Measurements from ENCODE around the gene PTPRM.

PTPRM gene

GRCh38 chr18:7619676-7620075, 52.6 kb downstream of the PTPRM start:
- no peak overlapping the region for H3K4me3 ChIP-seq (ENCODE audit: low read depth, low read length)

GRCh38 chr18:7622721-7623120, 55.6 kb downstream of the PTPRM start:
- no peak overlapping the region for H3K4me3 ChIP-seq (ENCODE audit: low read depth, low read length)
- DNase-seq (ENCODE audit: low read depth): no peak

More at GRCh38 chr18:7619676-7620075, 52.6 kb downstream of the PTPRM start:
- DNase-seq (ENCODE audit: low read depth): no peak

DNA sequence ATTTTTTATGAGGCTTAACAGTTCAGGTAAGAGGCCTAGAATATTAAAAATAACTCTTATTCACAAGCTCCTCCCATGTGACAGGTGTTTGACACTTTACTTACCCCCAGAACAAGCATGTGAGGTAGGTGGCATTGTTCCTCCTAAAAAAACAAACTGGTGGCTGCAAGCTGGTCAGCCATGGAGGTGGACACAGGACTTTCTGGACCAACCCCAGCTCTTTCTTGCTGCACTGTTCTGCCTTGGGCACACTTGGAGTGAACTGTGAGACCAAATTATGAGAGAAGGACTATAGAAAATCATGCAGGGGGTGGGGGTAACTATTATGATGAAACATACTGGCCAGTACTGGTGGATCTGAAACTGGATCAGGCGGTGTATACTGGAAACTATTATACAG, 56.6 kb downstream of the PTPRM start:
- H3K4me3 ChIP-seq (ENCODE audit: low read depth, low read length): no peak overlapping the region
- no peak for DNase-seq (ENCODE audit: low read depth)

- DNase-seq (ENCODE audit: low read depth): no peak
- no peak overlapping the region for H3K4me3 ChIP-seq (ENCODE audit: low read depth, low read length)
Observed at GRCh38 chr18:7624697-7625096, 57.6 kb downstream of the PTPRM start.

GRCh38 chr18:7626175-7626921, 59.2 kb downstream of the PTPRM start:
- H3K4me3 ChIP-seq (ENCODE audit: low read depth, low read length): no peak overlapping the region
- DNase-seq (ENCODE audit: low read depth): no peak

GRCh38 chr18:7626922-7627440, 59.9 kb downstream of the PTPRM start:
- H3K4me3 ChIP-seq (ENCODE audit: low read depth, low read length): no peak overlapping the region
- peak; percentile 29 for DNase-seq (ENCODE audit: low read depth)

- no peak for DNase-seq (ENCODE audit: low read depth)
- H3K4me3 ChIP-seq (ENCODE audit: low read depth, low read length): no peak overlapping the region
Observed at GRCh38 chr18:7629416-7629815, 62.3 kb downstream of the PTPRM start.

GRCh38 chr18:7630731-7631442, 63.8 kb downstream of the PTPRM start:
- H3K4me3 ChIP-seq (ENCODE audit: low read depth, low read length): no peak overlapping the region
- no peak for DNase-seq (ENCODE audit: low read depth)

DNA sequence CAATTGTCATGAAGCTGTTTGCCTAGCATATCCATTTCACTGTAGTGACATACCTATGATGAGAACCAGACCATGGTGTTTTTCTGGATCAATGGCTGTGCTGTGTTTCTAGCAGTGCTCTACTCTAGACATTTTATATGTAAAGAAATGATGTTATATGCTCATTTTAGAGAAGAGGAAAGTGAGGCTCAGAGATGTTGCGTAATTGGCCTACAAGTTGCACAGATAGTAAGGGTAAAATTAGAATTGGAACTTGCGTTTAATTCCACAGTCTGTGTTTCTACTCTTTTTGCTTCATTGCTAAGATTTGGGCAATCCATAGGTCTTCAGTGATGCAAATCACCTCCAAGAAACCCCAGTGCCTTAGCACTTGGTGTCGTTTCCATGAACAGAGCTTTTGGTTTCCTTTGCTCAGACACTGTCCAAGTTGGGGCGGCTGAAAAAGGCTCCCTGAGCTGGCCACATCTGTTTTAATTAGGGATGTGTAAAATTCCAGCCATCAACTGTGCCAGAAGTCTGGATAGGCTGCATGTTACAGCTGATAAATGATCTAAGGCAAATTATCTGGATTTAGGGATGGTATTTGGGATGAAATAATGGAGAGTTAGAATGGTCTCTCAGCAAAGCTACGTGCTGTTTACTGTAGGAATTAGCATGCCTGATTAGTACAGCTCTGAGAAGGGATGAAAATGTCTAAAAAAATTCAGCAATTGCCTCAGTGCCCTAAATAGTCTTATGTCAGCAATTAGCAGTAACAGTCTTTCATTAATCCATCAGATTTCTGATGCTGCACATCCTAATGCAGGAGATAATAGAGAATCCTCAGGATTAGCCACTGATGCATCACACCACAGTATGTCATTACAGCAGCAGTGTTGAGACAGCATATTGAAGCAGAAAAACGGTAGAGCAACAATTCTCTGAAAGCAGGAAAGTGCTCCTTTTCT, 65.3 kb downstream of the PTPRM start:
- H3K4me3 ChIP-seq (ENCODE audit: low read depth, low read length): no peak overlapping the region
- no peak for DNase-seq (ENCODE audit: low read depth)

- no peak overlapping the region for H3K4me3 ChIP-seq (ENCODE audit: low read depth, low read length)
- no peak for DNase-seq (ENCODE audit: low read depth)
Observed at GRCh38 chr18:7633171-7633570, 66.1 kb downstream of the PTPRM start.

- no peak for DNase-seq (ENCODE audit: low read depth)
- no peak overlapping the region for H3K4me3 ChIP-seq (ENCODE audit: low read depth, low read length)
Observed at GRCh38 chr18:7635948-7636347, 68.8 kb downstream of the PTPRM start.

DNA sequence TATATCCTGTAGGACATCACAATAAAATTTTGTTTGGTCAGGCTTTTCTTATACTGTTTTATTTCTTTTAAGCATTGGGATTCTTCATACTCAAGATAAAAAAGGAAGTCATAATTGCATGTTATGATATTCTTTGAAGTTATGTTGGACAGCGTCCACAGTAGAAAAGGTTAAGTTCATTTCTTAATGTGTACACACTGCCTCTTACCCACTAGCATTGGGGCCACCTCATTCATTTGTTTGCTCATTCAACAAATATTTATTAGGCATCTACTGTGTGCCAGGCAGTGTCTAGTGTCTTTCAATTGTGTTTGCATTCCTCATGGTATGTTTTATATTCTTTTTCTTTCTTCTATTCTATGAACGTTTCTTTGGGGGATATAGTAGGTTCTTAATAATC, 70.2 kb downstream of the PTPRM start:
- DNase-seq (ENCODE audit: low read depth): no peak
- no peak overlapping the region for H3K4me3 ChIP-seq (ENCODE audit: low read depth, low read length)

DNA sequence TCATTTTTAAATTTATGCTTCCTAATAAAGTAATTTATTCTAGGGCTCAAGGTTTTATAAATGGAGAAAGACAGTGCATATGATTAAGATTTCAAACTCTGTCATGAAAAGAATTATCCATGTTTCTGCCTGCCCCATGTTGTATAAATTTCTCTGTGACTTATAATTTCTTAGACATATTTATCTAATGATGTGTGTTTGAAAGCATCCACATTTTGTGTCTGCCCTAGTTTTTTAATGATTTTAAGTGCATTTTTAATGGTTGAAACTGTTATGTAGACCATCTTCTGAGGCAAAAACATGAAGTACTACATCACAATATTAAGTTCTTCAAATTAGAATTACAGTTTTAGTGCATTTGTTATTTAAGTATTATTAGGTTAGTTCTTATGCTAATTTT, 71.2 kb downstream of the PTPRM start:
- no peak for DNase-seq (ENCODE audit: low read depth)
- no peak overlapping the region for H3K4me3 ChIP-seq (ENCODE audit: low read depth, low read length)

- DNase-seq (ENCODE audit: low read depth): no peak
Observed at GRCh38 chr18:7641813-7642212, 74.7 kb downstream of the PTPRM start.

DNA sequence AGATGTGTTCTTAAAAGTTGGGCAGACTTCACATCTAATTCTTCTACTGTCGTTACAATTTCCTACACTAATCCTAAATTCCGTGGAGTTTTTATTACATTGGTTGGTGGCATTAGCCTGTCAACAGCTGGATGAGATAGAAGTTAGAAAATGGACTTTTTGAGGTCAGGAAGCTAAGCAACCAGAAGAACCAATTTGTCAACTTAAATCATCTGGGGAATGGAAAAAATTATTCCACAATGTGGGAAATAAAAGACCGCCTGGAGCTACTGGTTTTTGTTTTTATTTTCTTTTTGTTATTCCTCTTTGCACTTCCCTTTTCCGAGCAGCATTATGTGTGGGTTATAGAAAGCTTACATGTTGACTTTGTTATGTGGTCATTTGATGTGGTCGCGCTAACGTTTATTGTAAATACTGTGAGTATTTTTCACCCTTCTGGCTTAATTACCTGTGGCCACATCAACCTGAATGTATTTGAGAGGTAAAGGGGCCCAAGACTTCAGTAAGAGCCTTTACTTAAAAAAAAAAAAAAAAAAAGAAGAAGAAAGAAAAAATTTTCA, 75.3 kb downstream of the PTPRM start:
- DNase-seq (ENCODE audit: low read depth): no peak
- no peak overlapping the region for H3K4me3 ChIP-seq (ENCODE audit: low read depth, low read length)

More at GRCh38 chr18:7641813-7642212, 74.7 kb downstream of the PTPRM start:
- H3K4me3 ChIP-seq (ENCODE audit: low read depth, low read length): no peak overlapping the region

DNA sequence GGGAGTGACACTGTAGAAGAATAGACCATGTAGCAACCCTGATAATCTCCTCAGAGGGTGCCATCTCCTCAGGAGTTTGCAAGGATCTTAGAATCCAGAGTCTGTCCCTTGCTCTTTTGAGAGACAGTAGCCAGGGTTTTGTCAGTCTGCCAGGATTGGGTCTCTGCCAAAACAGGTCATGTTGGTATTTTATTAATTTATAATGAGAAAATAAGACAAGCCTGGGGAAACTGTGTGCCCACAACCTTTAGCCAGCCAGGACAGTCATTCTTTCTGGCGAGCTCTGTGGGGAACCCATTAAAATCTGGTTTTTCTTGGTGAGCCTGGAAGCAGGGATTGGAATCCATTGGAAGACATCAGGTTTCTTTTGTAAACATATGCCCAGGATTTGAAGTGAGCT, 78.6 kb downstream of the PTPRM start:
- H3K4me3 ChIP-seq (ENCODE audit: low read depth, low read length): no peak overlapping the region
- DNase-seq (ENCODE audit: low read depth): no peak

DNA sequence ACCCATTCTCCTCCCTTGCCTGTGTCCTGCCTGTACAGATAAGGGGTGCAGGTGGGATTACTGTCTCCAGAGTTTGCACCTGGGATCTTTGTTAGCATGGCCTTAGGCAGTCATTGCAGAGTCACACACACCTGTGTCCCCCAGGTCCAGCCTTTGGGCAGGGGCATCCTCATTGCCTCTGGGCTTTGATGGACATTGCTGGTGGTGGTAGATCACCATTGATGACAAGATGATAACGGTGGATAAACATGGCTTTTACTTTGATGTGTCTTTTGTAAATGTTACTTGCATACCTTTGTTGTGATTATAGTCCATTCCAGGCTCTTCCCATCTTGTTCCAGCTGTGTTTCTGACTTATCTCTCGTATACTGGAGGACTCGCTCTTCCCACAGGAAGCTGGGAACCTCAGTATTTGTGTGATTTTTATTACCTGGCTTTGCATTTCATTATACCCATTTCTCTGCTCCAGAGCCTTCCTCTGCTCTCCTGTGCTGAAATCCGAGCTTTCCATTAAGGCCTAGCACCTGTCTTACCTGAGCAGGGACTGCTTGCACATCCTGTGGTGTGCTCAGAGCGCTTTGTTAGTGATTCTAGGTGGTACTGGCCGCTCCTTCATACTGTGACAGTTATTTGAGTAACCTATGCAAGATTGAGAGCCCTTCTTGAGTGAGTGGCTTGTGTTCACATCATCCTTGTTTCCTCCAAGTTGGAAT, 79.2 kb downstream of the PTPRM start:
- no peak for DNase-seq (ENCODE audit: low read depth)
- H3K4me3 ChIP-seq (ENCODE audit: low read depth, low read length): no peak overlapping the region

- no peak overlapping the region for H3K4me3 ChIP-seq (ENCODE audit: low read depth, low read length)
- no peak for DNase-seq (ENCODE audit: low read depth)
Observed at GRCh38 chr18:7647500-7647899, 80.4 kb downstream of the PTPRM start.

DNA sequence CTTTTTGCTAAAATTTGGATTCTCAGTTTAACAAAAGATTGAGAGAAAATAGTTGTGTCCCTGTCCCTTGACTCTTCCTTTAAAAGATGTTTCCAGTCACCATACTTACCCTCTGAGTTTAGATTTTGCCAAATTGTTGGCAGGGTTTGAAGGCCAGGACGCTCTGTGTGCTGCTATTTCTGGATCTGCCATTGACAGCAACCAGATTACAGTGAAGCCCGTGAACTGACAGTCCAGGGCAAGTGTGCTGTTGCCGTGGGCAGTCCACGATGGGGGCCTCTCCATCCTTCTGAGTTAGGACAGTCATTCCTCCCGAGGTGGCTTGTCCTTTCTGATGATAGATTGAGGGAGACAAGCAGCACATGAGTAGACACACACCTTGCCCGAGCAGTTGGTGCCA, 89.9 kb downstream of the PTPRM start:
- no peak for DNase-seq (ENCODE audit: low read depth)
- no peak overlapping the region for H3K4me3 ChIP-seq (ENCODE audit: low read depth, low read length)
